HG03196 (cell line): ENCODE measurements around the gene RETREG2.

Experiments used
- ATAC-seq: cut with Tn5 transposase; IDR thresholded peaks from one replicate; pipeline ENCODE4 v1.9.1; 2021; ENCODE audit not compliant: unreplicated experiment

Gene RETREG2

DNA sequence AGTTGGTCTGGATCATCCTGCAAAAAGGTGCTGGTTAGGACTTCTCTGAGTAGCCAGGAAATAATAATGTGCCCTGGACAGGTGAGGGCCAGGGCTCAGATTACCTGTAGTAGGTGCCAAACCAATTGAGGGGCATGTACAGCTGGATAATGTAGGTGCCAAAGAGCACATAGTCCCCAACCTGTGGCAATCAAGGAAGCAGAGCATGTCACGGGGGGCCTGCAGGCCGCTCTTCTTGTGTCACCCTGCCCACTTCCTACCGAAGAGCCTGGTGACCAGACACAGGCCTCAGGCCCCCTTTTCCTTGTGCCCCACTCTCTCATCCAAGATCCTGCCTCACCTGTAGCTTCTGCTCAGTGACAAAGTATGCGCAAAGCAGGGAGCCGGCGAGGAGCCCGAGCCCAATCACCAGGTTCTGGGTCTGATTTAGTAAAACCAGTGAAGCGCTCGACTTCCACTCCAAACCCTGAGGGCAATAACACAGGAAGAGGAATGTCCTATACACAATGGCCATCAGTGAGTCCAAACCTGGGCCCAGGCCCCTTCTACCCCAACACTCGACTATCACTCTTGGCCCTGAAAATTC is 35.5 kb downstream of the RETREG2 start:
- no peak for ATAC-seq

DNA sequence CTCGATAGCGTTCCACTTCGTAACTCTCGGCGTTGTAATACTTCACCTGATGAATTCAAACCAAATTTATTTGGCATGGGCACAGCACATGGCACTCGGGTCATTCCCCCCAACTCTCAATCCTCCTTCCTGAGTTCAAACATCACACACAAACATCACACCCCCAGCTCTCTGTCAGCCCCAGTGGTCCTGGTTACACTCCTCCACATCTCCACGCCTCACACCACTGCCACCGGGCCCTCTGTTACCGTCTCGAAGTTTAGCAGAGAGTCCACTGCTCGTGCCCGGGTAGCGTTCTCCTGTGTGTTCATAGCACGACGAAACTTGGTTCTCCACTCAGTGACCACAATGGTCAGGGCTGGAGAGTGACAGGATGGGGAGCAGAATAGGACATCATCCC is 36.1 kb downstream of the RETREG2 start:
- no peak for ATAC-seq

DNA sequence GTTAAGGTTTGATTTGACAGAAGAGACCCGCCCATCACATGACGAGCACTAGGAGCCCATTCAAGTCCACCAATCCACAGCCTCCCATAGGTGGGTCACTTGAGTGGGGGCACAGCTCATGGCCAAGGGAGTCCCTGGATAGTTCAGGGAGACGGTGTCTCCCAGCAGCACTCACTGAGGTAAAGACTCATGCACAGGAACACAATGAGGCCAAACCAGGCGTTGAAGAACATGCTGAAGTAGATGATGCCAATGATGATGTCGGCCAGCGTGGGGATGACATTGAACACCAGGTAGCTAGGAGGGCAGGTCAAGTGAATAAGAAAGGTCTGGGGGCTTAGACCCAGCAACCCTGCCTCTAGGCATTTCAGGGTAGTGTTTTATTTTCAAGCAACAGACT is 36.7 kb downstream of the RETREG2 start:
- ATAC-seq = no peak

DNA sequence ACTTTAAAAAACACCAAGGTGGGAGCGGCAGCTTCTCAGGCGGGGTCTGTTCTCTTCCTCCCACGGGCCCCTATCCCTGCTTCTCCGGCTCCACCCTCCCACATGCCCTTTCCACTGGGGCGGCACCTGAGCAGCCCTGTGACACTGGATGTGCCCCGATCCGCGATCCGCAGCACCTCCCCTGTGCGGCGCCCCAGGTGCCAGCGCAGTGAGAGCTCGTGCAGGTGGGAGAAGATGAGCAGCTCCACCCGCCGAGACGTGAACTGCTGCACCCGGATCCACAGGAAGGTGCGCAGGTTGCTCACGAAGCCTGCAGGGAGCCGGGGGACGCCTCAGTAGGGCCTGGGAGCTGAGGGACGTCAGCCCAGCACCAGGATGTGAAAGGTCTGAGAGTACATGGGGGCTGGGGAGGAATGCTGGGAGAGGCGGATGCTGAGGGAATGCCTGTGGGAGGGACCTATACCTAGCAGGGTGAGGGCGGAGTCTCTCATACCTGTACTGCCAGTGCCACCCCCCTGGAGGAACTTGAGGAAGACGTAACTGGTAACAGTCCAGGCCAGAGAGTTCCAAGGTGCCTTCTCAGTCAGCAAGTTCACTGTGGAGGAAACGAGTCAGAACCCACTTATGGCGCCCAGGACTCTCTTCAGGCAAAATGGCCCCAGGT is 37.9 kb downstream of the RETREG2 start:
- no peak for ATAC-seq

DNA sequence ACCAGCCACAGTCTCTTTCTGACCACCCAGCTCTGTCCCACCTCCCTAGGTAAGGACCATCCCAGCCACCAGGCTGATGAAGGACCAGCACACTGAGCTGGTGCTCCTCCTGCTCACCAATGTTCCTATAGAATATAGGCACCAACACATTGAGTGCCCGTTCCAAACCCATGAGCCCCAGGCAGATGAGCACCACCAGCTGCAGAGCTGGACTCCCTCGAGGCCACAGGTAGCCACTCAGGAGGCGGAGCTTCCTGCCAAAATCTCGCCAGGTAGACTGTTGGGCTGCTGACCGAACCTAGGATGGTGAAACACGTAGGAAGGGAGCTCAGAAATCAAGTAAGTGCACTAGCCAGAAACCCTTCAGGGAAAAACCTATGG is 38.5 kb downstream of the RETREG2 start:
- ATAC-seq = no peak

DNA sequence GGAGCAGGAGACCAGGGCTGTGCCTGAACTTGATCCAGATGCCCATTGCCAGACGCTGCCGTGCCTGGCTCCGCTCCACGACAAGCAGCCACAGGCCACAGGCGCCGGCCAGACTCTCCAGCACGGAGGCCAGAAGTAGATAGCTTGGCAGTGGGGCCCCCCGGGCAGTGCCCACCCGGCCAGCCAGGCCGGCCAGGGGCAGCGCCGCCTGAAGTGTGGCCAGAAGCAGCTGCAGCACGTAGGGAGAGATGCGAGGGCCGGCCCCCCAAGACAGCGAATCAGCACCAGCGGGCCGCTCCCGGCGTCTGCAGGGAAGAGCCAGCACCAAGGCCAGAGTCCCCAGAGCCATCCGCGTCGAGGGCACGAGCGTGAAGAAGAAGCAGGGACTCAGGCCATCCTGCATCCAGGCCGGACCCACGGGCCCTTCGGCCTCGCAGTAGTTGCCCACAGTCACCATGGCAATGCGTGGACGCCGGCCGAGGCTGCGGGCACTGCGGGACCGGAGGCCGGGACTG is 40.2 kb downstream of the RETREG2 start:
- no peak for ATAC-seq

DNA sequence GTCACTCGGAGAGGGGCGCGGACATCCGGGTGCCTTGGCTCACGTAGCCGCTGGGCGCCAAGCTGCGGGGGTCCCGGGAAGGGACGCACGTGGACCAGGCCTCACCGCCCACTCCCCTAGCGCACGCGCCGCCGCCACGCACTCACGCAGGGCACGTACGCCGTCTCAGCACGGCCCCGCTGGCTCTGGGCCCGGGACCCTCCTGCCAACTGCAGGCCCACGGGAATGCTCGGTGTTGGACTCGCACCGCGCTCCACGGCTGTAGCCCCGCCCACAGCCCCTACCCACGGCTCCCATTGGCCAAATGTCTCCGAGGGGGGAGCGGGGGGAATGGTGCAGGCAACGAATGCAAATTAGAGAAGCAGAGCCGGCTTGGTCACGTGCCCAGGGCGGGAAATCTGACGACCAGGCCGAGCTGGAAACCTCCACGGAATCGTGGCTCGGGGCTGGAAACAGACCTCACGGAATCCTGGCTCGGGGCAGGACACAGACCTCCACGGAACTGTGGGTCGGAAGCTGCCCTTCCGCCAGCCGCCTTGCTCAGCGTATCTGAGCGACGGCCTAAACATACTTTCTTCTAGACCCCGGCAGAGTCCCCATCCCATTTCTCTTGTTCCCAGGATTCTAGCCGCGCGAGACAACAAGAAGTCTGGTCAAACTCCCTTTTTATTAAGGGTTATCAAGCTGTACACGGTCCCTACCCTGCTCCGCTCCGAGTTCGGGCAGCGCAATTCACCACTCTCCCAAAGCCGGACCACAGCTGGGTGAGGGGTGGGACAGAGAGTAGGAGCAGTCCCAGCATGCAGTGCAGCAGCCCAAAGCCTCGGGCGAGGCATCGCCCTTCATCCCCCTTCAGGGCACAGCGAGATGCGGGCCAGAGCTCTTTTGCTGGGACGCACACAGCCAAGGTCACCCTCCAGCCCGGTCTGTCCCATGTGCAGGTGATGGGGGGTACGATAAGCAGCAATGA is 40.9 kb downstream of the RETREG2 start, which contains the start of gene ABCB6:
Gene ABCB6, minus strand, starts transcription at position 227 of the 970 bp plus-strand sequence. CDS start 285 bp downstream, outside the sequence.
- ATAC-seq = peak; percentile 70

DNA sequence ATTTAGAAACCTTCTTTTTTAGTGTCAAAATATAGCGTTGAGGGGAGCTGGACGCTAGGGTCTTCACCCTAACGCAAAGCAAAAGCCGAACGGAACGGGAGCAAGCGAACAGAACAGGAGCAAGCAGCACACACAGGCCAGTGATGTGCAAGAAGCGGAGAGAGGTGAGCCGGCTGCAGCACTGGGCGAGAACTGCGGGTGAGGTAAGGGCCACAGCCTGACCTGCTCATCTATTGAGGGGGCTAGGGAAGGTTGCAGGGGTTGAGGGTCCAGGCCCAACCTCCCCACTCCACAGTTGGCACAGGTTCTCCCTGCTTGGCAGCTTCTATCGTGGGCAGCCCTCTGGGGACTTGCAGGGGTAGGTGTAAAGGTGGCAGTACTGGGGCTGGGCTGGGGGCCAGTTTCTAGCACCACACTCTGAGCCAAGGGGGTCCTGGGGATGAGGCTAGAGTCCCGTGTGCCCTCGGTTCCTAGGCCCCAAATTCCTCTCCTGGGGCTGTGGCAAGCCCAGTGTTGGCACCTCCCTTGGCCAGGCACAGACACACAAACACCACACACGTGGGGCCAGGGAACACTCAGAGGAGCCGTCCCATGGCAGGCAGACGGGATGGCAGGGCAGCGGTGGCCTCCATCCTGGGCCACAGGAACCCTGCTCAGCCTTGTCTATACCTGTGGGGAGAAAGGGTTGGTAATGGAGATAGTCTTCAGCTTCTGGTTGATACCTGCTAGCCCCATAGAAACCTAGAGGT is 41.9 kb downstream of the RETREG2 start:
- ATAC-seq = no peak

DNA sequence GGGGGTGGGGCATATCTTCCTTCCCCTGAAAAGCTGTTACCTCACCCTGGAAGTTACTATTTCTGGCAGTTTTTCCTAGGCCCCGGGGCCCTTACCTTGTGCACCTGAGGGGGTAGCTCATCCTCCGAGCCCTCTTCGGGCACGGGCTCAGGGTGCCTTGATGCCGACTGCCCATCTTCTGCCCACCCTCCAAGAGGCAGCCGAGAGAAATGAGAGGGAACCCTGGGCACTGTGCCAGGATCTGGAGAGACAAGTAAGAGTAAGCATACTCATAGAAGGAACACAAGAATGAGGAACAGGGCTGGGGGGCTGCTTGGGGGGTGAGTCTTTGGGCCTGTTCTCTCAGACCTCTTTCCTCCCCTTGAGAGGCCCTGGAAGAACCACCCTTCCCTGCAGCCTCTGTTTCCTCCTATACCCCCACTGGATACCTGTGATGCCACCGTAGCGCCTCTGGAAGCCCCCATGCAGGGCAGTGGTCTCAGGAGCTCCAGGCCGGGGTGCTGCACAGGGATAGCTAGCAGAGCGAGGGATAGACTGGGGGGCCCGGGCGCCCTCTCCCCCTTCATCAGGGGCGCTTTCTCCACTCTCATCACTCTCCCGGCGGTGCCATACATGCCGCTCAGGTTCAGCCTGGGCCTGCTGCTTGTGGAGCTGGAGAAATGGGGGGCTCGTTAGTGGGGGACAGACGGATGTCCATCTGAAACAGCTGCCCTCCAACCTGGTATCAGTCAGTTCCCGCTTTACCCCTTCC is 42.8 kb downstream of the RETREG2 start:
- no peak for ATAC-seq

DNA sequence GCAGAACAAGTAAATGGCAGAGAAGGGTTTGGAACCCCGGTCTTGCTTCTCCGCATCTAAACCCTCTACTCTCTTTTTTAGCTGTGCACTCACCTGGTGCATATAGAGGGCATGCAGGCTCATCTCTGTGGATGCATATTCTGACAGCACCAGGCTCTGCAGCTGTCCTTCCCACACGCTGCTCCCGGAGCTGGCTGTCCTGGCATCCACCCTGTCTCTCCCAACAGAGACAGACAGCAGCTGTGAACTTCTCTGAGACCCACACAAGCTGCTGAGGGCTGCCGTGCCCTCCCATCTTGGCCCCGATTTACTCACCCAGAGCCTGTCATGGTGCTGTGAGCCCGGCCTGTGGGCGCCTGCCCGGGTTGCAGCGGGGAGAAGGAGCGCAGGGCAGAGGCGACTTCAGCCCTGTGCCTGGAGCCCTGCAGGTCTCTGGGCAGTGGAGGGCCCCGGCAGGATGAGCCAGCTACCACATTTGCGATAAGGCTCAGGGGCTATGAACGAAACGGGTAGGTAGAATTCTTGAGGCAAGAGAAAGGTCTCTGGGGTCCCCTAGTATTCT is 44.0 kb downstream of the RETREG2 start:
- no peak for ATAC-seq

DNA sequence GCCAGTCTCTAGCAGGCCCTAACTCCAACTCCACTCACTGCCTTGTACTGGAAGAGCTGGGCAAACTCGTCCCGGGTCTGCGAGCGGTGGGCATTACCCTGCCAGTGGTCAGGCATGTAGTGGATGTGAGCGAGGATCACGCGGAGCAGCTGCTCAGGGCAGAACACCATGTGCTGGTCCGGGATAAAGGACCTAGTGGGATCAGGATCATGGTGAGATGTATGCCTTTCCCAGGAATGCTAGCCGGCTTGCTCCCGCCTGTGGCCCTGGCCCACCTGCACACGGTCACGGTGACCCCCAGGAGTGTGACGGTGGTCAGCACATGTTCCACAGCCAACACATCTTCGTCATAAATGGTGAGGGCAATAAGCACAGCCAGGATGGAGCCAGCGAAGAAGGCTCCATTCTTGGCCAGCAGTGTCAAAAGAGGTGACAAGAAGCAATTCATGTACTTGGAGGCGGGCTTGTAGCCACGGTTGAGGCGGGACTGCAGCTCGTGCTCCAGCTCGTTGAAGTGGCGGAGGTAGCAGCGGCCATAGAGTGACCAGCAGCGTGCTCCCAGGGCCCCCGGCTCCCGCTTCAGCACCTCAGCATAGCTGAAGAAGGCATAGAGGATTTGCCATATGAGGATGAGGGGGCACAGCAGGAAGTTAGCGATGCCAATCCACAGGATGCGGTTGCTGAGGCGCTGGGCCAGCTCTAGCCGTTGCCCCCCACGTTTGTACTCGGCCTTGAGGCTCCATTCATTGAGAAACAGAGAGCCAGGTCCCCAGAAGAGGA is 45.9 kb downstream of the RETREG2 start:
- ATAC-seq = no peak

DNA sequence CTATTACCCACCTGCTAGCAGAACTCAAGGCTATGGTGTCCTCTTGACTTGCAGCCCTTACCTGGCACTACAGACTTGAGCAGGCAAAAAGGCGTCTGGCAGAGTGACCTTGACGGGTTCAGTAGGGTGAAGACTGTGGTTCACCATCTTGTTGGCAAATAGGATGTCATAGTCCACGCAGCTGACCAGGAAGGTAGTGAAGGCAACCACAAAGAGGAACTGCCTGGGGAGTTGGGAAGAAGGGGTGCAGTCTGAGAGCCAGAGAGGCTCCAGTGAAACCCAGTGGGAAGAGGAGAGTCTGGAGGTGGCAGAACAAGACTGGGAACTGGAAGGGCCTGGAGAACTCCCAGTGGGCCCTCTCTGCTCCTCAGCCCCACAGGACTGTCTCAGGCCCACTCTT is 47.3 kb downstream of the RETREG2 start:
- ATAC-seq = no peak

DNA sequence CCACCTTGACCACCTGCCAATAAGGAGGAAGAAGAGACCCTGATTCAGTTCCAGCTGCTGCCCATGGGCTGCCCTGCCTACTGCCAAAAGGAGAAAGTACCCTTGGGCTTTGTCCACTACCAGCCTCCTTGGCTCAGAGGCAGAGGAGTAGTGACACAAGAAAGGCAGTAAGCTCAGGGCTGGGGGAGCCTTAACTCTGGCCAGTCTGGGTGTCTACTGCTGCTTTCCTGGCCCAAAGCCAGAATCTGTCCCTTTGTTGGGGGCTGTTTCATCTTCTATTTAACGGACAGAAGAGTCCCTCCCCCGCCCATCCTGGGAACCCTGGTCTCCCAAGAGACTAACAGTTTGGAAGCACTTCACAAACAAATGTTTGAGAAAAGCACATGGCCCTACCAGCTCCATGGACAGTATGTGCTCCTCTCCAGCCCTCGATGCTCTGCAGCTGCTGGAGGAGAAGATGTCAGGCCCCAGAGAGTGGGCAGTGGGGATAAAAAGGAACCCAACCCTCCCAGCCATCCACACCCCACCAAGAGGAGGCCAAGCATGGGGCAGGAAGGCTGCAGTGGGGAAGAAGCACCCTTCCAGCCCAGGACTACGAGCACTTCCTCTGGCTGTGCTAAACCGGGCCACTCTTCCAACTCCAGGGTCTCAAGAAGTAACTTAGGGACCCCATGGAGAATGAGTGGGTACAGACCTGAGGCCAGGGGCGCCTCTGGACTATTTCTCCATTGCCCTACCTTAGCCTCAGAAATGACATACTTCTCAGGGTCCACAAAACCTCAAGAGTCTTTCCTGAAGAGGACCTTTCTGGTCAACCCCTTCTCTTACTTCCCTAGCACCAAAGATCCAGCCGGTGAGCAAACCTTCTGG is 50.2 kb downstream of the RETREG2 start:
- ATAC-seq = no peak

DNA sequence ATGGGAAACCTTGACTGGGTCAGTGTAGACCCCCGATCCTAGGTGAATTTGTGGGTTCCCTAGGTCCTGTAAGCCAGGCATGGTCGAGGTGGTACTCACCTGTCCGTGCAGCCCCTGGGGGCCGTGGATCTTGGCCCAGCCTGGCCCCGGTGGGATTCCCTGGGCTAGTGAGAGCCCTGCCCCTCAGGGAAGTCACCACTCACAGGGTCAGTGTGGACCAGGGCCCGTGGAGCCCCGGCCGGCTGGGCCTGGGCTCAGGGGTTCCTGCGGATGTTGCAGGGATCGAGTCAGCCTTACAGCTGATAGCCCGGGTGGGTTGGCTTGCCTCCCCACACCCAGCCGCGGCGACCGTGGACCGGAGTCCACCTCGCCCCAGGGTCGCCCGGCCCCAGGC is 50.8 kb downstream of the RETREG2 start:
- ATAC-seq = peak; percentile 1

DNA sequence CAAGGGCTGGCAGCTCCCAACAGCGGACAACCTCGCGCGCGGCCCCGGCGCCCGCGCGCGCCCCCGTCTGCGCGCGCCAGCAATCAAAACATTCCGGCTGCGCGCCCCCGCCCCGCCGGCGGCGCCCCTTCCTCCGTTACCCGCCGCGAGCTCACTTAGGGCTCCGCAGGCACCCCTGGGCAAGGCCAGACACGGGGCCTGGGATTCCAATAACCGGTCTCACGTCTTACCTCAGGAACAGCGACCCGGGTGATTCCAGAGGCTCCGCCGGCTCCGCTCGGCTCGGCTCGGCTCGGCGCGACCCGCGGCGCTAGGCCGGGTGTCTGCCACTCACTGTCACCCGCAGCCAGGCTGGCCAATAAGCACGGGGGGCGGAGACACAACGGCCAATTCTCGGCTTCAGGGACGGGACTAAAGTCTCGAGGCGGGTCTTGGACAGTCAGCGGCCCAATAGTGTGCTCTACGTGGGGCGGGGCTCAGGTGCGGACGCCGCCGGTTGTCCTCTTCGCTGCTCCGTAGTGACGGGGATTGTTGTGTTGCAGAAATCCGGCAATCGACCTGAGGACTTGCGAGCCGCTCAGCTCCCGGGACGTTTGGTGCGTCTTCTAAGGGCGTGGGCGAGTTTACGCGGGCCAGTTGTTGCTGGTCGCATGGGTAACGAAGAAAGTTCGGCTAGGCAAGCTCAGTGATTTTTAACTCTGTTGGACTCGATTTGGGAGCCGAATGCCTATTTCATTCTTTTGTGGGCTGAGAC is 51.4 kb downstream of the RETREG2 start, which contains the start of the genes ANKZF1 and ATG9A:
Gene ANKZF1, plus strand, starts transcription at position 502 of the 754 bp plus-strand sequence. CDS start 452 bp downstream, outside the sequence.
Gene ATG9A, minus strand, starts transcription at position 332 of the 754 bp plus-strand sequence. CDS start 1,612 bp downstream, outside the sequence.
- peak; percentile 98 for ATAC-seq

DNA sequence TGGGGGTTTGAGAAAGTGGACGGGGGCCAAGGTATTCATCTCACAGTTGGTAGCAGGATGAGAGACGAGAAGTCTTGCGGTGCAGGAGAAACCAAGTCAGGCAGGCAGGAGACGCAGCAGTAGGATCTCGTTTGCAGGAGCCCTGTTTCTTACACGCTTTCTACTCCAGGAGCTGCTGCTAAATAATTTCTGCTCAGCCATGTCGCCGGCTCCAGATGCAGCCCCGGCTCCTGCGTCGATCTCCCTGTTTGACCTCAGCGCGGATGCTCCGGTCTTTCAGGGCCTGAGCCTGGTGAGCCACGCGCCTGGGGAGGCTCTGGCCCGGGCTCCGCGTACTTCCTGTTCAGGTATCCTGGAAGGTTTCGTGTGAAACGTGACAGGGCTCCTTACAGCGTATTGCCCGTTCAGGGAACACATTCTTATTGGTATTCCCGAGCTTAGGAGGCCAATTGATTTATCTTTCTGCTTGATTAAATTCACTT is 52.0 kb downstream of the RETREG2 start:
- no peak for ATAC-seq

DNA sequence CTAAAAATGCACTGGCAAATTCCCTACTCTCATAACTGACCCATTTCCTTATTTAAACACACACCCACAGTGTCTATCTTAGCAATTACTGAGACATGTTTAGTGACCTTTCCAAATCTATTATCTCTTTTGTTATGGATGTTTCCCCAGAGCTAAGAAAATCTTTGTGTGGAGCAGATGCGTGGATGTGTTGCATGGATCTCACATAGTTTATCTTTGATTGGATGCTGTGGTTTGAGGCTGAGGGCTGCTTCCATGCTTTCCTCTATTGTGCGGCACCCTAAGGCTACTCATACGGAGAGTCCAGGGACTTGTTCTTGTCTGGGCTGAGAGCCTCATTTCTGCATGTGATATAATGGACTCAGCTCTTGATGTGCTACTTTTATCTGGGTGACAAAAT is 56.3 kb downstream of the RETREG2 start:
- no peak for ATAC-seq
